ENCODE data around the gene ANO10. TPM values are rescaled to one million over a fixed set of nuclear protein-coding genes. Genes with fewer than 3 reads are reported as not detected.
"Not testable (repeated sequence)": the region's sequence is repeated elsewhere in the genome, so short reads cannot be mapped to it uniquely, and the experiment has no call there.

The ANO10 gene, protein sequence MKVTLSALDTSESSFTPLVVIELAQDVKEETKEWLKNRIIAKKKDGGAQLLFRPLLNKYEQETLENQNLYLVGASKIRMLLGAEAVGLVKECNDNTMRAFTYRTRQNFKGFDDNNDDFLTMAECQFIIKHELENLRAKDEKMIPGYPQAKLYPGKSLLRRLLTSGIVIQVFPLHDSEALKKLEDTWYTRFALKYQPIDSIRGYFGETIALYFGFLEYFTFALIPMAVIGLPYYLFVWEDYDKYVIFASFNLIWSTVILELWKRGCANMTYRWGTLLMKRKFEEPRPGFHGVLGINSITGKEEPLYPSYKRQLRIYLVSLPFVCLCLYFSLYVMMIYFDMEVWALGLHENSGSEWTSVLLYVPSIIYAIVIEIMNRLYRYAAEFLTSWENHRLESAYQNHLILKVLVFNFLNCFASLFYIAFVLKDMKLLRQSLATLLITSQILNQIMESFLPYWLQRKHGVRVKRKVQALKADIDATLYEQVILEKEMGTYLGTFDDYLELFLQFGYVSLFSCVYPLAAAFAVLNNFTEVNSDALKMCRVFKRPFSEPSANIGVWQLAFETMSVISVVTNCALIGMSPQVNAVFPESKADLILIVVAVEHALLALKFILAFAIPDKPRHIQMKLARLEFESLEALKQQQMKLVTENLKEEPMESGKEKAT
- 46.6 TPM for total RNA-seq

DNA sequence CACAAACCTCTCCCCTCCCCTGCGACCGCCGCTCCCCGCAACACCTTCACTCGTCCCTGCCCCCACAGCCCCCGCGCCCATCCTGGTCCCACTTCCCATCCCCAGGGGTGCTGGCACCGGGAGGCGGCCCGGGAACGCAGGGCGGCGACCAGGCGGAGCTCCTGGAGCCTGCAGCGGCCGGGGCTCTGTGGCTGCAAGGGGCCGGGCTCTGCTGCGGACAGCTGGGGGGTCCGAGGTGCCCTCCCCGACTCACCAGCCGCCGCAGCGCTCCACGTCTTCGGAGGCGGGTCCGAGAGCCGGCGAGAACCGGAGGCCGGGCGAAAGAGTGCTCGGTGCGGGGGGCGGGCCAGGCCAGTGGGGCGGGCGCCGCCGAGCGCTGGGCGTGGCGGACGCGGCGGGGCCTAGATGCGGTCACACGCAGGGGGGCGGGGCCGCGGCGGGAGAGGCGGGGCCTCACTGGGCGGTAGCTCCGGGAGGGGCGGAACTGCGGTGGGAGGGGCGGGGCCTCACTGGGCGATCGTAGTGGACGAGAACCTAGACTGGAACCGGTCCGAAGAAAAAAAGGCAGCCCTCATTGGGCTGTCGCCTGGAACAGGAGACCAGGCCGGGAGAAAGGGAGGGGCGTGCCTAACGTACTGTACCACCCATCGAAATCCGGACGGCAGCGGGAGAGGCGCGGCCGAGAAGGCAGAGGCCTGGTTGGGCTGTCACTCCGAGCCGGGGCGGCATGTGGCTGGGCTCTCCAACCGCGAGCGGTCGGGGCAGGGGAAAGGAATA, at the start of gene ANO10:
ANO10 (minus strand) TSS at position 356 of the 777 bp plus-strand sequence. CDS start 16,159 bp downstream, outside the sequence.
- peak; percentile 99 for DNase-seq (ENCODE audit: low spot score)

DNA sequence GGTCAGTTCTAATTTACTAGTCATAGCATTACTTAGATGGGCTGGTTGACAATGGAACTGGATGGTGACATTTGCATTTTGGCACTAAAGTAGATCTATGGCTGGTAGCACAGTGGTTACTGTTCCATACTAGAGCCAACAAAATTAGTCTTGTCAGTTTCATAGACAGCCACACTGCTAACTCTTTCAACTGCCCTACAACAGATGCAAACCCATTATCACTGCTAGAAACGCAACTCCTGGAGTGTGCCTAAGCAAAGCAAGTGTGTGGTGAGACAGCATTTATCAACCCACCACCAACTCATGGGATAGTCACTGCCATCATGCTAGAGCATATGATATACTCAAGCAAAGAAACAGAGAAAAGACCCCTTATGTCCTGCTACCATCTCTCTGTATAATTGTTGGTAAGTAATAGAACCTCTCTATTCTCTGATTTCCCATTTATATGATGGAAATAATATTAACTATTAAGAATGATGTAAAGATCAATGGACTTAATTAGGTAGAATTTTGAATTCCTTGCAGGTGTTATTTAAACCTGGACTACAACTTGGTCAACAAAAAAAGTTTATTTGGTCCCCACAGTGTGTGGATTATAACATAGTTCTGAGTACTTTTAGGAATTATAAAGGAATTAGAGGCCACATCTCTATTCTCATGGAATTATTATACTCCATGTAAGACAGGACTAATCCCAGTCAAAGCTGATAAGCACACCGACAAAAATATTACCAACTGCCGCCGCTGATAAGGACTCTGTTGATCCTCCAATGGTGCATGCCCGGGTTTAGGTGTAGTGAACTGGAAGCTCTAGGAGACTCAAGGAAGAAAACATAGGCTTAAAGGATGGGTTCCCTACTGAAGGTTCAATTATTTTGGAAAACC, 49.1 kb upstream of the ANO10 start:
- no peak for DNase-seq (ENCODE audit: low spot score)

DNA sequence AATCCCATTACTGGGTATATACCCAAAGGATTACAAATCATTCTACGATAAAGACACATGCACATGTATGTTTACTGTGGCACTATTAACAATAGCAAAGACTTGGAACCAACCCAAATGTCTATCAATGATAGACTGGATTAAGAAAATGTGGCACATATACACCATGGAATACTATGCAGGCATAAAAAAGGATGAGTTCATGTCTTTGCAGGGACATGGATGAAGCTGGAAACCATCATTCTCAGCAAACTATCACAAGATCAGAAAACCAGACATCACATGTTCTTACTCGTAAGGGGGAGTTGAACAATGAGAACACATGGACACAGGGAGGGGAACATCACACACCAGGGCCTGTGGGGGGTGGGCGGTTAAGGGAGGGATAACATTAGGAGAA, 43.2 kb upstream of the ANO10 start:
- DNase-seq (ENCODE audit: low spot score): not testable (repeated sequence)

DNA sequence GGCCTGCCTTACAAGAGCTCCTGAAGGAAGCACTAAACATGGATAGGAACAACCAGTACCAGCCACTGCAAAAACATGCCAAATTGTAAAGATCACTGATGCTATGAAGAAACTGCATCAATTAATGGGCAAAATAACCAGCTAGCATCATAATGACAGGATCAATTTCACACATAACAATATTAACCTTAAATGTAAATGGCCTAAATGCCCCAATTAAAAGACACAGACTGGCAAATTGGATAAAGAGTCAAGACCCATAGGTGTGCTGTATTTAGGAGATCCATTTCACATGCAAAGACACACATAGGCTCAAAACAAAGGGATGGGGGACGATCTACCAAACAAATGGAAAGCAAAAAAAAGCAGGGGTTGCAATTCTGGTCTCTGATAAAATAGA, 39.6 kb upstream of the ANO10 start:
- not testable (repeated sequence) for DNase-seq (ENCODE audit: low spot score)

DNA sequence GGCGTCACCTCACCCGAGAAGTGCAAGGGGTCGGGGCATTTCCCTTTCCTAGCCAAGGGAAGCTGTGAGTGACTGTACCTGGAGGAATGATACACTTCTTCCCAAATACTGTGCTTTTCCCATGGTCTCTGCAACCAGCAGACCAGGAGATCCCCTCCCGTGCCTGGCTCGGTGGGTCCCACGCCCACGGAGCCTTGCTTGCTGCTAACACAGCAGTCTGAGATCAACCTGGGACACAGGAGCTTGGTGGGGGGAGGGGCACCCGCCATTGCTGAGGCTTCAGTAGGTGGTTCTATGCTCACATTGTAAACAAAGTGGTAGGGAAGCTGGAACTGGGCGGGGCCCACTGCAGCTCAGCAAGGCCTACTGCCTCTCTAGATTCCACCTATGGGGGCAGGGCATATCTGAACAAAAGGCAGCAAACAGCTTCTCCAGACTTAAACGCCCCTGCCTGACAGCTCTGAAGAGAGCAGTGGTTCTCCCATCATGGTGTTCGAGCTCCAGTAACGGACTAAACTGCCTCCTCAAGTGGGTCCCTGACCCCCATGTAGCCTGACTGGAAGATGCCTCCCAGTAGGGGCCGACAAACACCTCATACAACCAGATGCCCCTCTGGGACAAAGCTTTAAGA, 37.6 kb upstream of the ANO10 start:
- DNase-seq (ENCODE audit: low spot score): no peak

DNA sequence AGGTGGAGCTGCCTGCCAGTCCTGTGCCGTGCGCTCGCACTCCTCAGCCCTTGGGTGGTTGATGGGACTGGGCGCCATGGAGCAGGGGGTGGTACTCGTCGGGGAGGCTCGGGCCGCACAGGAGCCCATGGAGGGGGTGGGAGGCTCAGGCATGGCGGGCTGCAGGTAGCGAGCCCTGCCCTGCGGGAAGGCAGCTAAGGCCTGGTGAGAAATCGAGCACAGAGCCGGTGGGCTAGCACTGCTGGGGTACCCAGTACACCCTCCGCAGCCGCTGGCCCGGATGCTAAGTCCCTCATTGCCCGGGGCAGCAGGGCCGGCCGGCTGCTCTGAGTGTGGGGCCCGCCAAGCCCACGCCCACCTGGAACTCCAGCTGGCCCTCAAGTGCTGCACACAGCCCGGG, 34.6 kb upstream of the ANO10 start:
- not testable (repeated sequence) for DNase-seq (ENCODE audit: low spot score)

DNA sequence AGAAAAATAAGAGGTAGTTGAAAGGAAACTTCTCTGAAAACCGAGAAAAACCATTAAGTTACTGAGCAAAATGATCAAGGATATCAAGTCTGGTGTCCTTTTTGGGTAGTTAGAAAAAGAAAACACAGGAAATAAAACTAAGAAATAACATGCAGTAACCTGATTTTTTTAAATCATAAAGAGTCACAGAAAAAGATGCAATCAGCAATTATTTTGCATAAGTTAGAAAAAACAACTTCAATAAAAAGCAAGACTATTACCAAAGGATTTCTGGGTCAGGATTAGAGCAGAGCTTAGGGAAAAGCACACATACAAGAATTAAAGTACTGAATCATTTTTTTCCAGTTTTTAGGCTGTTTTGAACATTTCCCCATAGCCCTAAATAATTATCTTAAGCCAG, 28.5 kb upstream of the ANO10 start:
- no peak for DNase-seq (ENCODE audit: low spot score)

DNA sequence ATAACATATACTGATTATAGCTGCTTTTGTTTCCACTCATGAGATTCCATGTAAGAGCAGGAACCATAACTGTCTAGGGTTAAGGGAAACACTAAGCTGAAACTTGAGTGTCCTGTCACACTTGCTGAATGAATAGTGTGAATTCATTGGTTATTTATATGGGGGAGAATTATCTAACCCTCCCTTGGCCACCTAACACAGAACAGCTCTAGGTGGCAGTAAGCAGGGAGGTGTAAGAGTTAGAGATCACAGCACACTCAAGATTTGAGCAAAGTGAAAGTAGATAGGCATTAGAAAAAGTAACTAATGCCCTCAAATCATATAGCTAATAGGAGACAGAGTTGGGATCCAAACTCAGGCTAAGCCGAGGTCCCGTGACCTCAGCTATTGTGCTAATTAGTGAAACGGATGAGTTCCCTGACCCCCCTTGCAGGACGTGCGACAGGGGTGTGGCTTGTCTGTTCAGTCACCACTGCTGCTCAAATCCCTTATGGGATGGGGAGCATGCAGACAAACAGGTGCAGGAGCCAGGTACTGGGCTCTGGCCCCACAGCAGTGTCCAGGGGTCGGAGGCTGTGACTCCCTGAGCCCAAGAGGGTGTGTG, 27.7 kb upstream of the ANO10 start:
- no peak for DNase-seq (ENCODE audit: low spot score)

DNA sequence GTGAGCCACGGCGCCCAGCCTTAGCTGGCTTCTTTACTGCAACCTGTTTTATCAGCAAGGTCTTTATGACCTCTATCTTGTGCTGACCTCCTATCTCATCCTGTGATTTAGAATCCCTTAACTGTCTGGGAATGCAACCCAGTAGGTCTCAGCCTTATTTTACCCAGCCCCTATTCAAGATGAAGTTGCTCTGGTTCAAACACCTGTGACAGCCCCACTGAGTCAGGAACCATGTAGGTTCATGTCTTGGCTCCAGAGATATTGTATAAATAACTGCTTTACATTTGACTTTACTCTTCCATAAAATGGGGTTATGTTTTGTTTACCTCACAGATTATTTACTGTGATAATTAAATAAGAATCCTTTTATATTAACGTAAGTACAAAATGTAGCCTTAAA, 27.1 kb upstream of the ANO10 start:
- no peak for DNase-seq (ENCODE audit: low spot score)

DNA sequence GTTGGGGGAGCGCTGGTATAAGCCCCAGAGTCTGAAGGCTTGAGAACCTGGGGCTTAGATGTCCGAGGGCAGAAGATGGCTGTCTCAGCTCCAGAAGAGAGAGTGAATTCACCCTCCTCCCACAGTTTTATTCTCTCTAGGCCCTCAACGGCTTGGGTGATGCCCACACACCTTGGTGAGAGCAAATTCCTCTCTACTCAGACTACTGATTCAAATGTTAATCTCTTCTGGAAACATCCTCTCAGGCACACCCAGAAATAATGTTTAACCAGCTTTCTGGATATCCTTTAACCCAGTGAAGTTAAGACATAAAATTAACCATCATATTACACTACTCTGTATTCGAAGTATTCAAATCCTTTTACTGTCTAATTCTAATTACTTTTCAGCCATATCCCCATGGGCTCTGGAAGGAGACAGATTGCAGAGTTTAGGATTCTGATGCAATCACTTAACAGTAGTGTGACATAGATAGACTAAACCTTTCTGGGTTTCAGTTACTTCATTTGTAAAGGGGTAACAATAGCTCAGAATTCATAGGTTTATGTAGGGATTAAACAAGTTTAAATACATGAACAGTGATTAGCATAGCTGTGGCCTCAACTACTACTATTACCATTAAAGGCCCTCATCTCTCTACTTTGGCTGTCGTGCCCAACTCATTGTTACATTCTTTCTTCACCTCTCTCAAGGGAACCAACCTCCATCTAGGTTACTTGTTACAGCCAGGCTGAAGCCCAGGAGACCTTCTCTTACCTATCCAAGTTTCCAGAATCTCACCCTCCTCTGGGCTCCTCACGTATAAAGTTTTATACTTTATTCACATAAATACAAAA, 25.7 kb upstream of the ANO10 start:
- DNase-seq (ENCODE audit: low spot score): no peak

DNA sequence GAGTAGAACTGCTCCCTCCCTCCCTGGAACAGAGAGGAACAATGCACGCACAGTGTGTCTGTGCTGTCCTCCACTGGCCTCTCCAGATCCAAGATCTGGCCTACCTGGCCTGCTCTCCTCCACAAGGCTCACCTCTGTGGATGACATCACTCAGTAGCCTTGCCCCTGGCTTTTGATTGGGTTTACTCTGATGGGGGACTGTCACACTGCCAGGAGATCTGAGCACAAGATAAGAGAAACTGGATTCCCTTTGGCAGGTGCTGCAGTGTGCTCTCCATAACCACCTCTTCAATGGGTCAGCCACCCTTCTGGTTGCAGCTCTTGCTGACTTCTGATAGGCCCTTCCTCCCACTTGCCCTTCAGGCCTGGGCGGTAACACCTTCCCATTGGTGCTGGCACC, 22.6 kb upstream of the ANO10 start:
- DNase-seq (ENCODE audit: low spot score): no peak

DNA sequence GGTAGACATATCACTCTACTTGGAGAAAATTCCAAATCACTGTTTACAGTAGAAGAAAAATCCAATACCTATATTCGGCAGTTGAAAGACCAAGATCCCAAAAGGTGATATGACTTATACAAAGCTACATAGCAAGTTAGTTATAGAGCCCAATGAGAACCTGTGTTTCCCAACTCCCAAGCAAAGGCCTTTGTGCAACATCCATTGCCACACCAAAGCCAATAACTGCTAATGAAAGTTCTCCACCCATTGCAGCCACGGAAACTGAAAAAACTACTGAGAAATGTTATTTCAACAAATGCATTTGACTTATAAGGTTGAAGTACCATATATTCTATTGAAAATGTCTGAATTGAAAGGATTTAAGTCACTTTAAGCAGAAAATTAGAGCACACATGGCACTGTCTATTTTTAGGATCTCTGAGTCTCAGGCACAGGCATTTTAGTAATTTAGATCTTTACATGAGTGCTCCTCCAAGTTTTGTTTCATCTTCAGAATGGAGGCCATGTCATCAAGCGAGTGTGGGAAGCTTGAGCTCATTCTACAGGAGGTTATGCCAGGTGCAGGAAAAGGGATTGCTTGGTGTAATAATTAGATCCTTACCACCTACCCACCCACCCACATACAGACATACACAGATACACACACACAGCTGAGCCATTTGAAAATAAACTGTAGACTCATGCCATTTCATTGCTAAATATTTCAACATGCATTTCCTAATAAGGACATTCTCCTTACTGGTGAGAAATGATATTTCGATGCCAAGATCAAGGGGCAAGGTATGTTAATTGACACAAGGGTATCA, 19.7 kb upstream of the ANO10 start:
- DNase-seq (ENCODE audit: low spot score): no peak

DNA sequence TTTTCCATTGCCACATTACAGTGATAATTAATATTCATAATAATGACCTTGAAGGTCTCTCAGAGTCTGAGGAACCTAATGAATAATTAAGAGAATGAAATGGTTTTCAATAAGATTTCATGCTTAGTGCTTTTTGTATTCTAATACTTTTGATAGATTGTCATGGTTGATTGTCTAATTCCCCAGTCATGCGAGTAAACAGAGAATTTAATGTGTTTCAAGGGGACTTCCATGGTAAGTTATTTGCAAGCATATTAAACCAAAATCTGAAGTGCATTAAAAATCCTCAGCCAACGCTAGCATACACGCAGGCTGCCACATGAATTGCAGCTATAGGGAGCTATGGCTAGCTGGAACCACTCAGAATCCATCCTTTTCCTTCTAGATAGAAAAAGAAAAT, 18.9 kb upstream of the ANO10 start:
- DNase-seq (ENCODE audit: low spot score): no peak

DNA sequence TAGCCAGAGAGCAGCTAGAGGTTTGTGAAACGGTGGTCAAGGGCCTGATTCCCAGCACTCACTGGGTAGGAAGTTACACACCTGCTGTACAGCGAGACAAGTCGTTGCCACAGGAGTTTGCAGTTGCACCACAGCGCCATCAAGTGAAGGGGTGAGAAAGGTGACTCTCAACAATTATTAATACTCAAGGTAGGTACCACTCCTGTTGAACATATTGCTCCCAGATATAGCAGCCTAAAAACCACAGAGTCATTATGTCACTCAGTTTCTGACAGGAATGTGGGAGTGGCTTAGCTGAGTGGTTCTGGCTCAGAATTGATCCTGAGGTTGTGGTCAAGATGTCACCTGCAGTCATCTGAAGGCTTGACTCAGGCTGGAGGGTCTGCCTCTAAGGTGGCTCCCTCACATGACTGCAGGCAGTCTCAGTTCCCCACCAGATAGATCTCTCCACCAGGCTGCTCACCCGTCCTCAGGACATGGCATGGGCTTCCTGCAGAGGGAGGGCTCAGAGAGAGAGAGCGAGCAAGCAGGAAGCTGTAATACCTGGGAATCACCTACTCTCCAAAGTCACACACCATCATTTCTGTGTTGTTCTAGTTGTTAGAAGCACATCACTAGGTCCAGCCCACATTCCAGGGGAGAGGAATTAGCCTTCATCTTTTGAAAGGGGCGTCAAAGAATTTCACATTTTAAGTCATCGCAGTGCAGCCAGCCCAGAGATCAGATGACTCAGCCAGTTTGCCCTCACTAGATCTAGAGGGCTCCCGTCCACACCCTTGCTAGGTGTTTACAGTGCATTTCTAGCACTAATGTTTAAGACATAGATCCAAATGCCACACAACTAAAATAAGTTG, 17.0 kb upstream of the ANO10 start:
- peak; percentile 17 for DNase-seq (ENCODE audit: low spot score)

DNA sequence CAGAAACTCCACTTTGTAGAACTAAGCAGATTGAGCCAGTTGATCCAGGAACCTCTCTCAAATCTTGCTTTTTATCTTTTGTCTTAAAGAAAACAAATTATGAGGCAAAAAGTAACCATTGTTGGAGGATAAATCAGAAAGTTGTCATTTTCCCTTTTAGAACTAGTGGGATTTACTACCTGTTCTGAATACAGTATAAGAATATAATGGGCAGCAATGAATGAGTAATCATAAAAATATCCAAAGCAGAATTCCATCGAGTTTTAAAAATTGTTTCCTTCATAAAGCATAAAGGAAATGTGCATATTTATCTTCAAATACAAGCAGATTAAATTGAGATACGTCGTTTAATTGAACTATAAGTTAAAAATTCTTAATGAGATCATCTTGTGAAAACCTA, 15.9 kb upstream of the ANO10 start:
- no peak for DNase-seq (ENCODE audit: low spot score)

DNA sequence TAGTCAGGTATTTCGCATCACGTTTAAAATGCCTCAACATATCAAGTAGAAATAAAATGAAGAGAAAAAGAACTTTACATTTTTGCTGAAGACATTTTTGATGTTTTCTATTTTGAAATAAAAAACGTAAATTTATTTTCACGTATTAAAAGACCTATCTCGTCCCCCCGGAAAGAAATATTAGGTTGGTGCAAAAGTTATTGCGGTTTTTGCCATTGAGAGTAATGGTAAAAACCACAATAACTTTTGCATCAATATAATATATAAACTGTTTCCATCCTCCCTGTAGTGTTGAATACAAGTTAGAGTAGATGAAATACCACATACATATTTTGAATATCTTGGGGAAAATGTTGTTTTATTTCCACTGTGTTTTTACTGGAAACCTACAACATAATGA, 11.2 kb upstream of the ANO10 start:
- DNase-seq (ENCODE audit: low spot score): no peak

DNA sequence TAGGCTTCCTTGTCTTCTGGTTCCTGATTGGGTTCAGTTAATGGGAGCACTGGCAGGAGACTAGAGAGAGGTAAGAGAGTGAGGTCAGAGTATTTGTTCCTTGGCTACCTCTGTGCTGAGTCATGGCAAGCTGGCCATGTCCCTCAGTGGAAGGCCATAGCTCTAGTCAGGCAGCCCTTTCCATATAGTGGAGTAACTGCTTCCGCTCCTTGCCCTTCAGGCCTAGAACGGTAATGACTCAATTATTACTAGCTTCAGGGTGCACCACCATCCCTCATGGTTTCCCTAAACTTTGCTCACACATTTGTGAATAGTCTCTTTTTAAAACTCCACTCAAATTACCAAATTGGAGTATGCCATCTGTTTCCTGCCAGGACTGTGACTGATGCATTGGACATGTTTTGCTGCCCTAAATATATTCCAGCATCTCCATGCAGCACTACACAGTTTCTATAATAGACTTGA, 10.5 kb upstream of the ANO10 start:
- DNase-seq (ENCODE audit: low spot score): no peak

DNA sequence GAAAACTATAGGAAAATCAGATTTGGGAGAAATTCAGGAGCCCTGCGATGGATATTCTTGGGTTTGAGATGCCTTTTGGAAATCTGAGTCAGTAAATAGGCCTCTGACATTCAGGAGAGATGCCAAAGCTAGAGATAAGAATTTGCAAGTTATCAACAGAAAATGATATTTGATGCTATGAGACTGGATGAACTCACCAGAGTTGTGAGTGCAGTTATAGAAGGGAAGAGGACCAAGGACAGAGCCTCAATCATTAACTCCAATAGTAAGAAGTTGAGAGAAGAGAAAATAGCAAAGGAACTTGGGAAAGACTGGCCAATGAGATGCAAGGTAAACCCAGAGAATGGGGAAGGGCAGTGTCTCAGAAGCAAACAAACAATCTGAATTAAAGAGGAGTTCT, 7.9 kb upstream of the ANO10 start:
- no peak for DNase-seq (ENCODE audit: low spot score)

Data from mucosa of gallbladder (tissue), 1 donor.